GM12878 (cell line): ENCODE measurements around the gene OR1L6. TPM values are rescaled to one million over a fixed set of nuclear protein-coding genes. Genes with fewer than 3 reads are reported as not detected.

Source experiments
- ATAC-seq: fragments of 200-7000 bp; cut with Tn5 transposase; 3 replicates; pipeline ENCODE4 v1.9.1; 2020; ENCODE audit warnings: mild to moderate bottlenecking, moderate library complexity
- BruUV-seq: library from RNA; stranded (reverse); fragments of 400-500 nt; replicated peaks from 2 replicates; lab custom pipeline; 2021; lab: Mats Ljungman, UMichigan
- CTCF ChIA-PET: fragments of 300-600 bp; sonication (Branson Sonifier 250); formaldehyde crosslinking; extraction: SDS; loops from one replicate; lab custom pipeline; 2021; ENCODE audit warnings: inconsistent platforms; lab: Yijun Ruan, JAX
- POLR2A ChIA-PET: fragments of 350-600 bp; formaldehyde crosslinking; extraction: SDS; loops from one replicate; lab custom pipeline; 2021; ENCODE audit warnings: inconsistent platforms; lab: Charles Lee
- RAD21 ChIA-PET: fragments of 300-600 bp; sonication (Branson Sonifier 250); formaldehyde crosslinking; loops from one replicate; lab custom pipeline; 2023; ENCODE audit warnings: antibody characterized with exemption; ENCODE audit not compliant: unreplicated experiment; lab: Charles Lee
- SMC1A ChIA-PET: fragments of 300-600 bp; sonication (Branson Sonifier 250); formaldehyde crosslinking; loops from one replicate; lab custom pipeline; 2023; ENCODE audit not compliant: unreplicated experiment, uncharacterized antibody; lab: Charles Lee
- DNase-seq: peaks from one replicate; pipeline ENCODE4 v3.0.0-alpha.2; 2011; ENCODE audit warnings: low read depth, low spot score
- FAIRE-seq: peaks from 3 replicates; lab custom pipeline; 2011; peaks lifted over from hg19 to GRCh38; lab: Jason Lieb, UNC
- H2AFZ ChIP-seq: 2 replicates; pipeline ENCODE4 v1.6.0; 2011; ENCODE audit warnings: low read depth, low read length, control low read depth; ENCODE audit not compliant: control insufficient read depth
- H3K27ac ChIP-seq: 2 replicates; pipeline ENCODE4 v1.5.1; 2011; ENCODE audit warnings: control low read depth; ENCODE audit not compliant: control insufficient read depth, insufficient read depth
- H3K27me3 ChIP-seq, 2 experiments: replicated peaks in 1 of 2; 2 replicates each; pipeline versions ENCODE4 v1.6.0 to v1.6.1; 2011; ENCODE audit warnings: low read length in 1 of 2; ENCODE audit not compliant: control insufficient read depth in 2 of 2, insufficient read depth in 2 of 2
- H3K36me3 ChIP-seq, 2 experiments: 2 replicates each; pipeline ENCODE4 v1.5.1; 2011; ENCODE audit warnings: low read length in 1 of 2; ENCODE audit not compliant: control insufficient read depth in 2 of 2, insufficient read depth in 2 of 2
- H3K4me1 ChIP-seq: 2 replicates; pipeline ENCODE4 v1.6.1; 2011; ENCODE audit warnings: mild to moderate bottlenecking, low read length, moderate library complexity, mixed read lengths; ENCODE audit not compliant: control insufficient read depth, insufficient read depth
- H3K4me2 ChIP-seq: 2 replicates; pipeline ENCODE4 v1.6.0; 2011; ENCODE audit warnings: control low read depth; ENCODE audit not compliant: control insufficient read depth, insufficient read depth
- H3K4me3 ChIP-seq: fragments of 200-600 bp; sonication (generic); 2 replicates; pipeline ENCODE4 v1.5.1; 2016
- H3K79me2 ChIP-seq: 2 replicates; pipeline ENCODE4 v1.6.0; 2011; ENCODE audit warnings: low read length; ENCODE audit not compliant: control insufficient read depth, insufficient read depth
- H3K9ac ChIP-seq: 2 replicates; pipeline ENCODE4 v1.8.0; 2011; ENCODE audit warnings: low read length, control low read depth, mixed read lengths; ENCODE audit not compliant: control insufficient read depth, insufficient read depth
- H3K9me3 ChIP-seq: replicated peaks from 3 replicates; pipeline ENCODE4 v1.5.1; 2011; ENCODE audit warnings: mild to moderate bottlenecking, low read length; ENCODE audit not compliant: control insufficient read depth, insufficient read depth
- H4K20me1 ChIP-seq: 2 replicates; pipeline ENCODE4 v1.6.0; 2011; ENCODE audit not compliant: control insufficient read depth, insufficient read depth
- BACH1 ChIP-seq: fragments of 450-650 bp; IDR thresholded peaks from 2 replicates; pipeline ENCODE4 v1.6.1; 2017; ENCODE audit warnings: mild to moderate bottlenecking, borderline replicate concordance
- KDM1A ChIP-seq: fragments of 200-600 bp; sonication (generic); IDR thresholded peaks from 2 replicates; pipeline ENCODE4 v1.6.1; 2016; ENCODE audit warnings: borderline replicate concordance
- NR2C1 ChIP-seq: fragments of 450-650 bp; IDR thresholded peaks from 2 replicates; pipeline ENCODE4 v1.6.1; 2017; ENCODE audit warnings: antibody characterized with exemption, mild to moderate bottlenecking, moderate library complexity
- SMARCA5 ChIP-seq: fragments of 450-650 bp; IDR thresholded peaks from 2 replicates; pipeline ENCODE4 v1.6.1; 2017; ENCODE audit warnings: mild to moderate bottlenecking
- WGBS: methylation state at CpG from one replicate; pipeline ENCODE4 v1.1.6; 2016; ENCODE audit warnings: low lambda C conversion rate; ENCODE audit not compliant: insufficient replicate concordance, insufficient coverage; ENCODE audit errors: missing lambda C conversion rate; 5-methylcytosine and 5-hydroxymethylcytosine counted together
- in situ Hi-C: fragments of 300-500 bp; cut with MboI; formaldehyde crosslinking; loops from 9 replicates; pipeline ENCODE4 v1.14.3; 2018; ENCODE audit warnings: mixed read lengths
- intact Hi-C: fragments of 100-400 bp; cut with micrococcal nuclease; formaldehyde crosslinking; loops from one replicate; pipeline ENCODE4 v1.14.2; 2022; ENCODE audit not compliant: unreplicated experiment
- polyA plus RNA-seq, 11 experiments: library from polyadenylated mRNA; depleted of rRNA in 4 of 11; unstranded in 6 of 11; stranded (reverse) in 5 of 11; fragments of >200 nt; fragmentation: Nextera tagmentation in 4 of 11; fragmentation: Illumina TruSeq in 1 of 11; extraction: Ambion mirVana in 4 of 11; extraction: Trizol in 1 of 11; gene quantifications; 1 replicate in 1 of 11; 2 replicates in 10 of 11; pipeline versions ENCODE4 v1.2.1 to v1.2.3, GENCODE V29; 2011 to 2016; ENCODE audit warnings: inconsistent platforms in 2 of 11, missing spikeins in 2 of 11, low read depth in 1 of 11
- total RNA-seq, 4 experiments: library from RNA; depleted of rRNA in 3 of 4; stranded (reverse); fragments of >200 nt in 3 of 4; fragmentation: Illumina TruSeq in 1 of 4; extraction: Trizol in 1 of 4; gene quantifications; 2 replicates each; pipeline versions ENCODE4 v1.2.1 to v1.2.3, GENCODE V29; 2013 to 2021
- TF ChIP-seq, protein P1 (sequence below): fragments of 450-650 bp; formaldehyde crosslinking; IDR thresholded peaks from 2 replicates; pipeline ENCODE4 v1.4.0; 2022; ENCODE audit warnings: mild to moderate bottlenecking, moderate library complexity

OR1L6 gene
- total and polyA plus RNA-seq, 10 of the 15 experiments (the other 5 are each of a cell fraction or from before 2014, with no cell fraction given), result not detected

DNA sequence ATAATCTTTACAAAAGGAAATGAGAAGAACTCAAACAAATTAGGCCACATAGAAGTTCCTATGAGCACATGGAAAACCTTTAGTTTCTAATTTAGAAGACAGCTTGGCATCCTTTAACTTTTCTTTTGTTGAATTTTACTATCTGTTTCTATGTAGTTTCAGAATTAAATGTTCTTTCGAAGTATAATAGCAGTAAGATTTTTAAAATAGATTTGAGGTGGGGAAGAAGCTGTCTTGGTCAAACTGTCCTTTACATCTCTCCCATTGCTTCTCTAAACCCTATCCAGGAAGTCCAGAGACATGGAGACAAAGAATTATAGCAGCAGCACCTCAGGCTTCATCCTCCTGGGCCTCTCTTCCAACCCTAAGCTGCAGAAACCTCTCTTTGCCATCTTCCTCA is 18.4 kb upstream of the OR1L6 start, which contains the start of gene OR1L4:
Gene OR1L4 (plus strand): TSS at position 301 of the 400 bp plus-strand sequence. CDS start 0 bp downstream, at position 301.
- peaks cover 2% of the 10 kb centered on the region; the same call in 2 of the 3 replicates for H3K9me3 ChIP-seq
- SMC1A ChIA-PET, result no interaction called here

More for the DNA sequence above, 18.4 kb upstream of the OR1L6 start, which contains the start of gene OR1L4:
- no peaks in the 10 kb centered on the region for H3K4me1 ChIP-seq
- ATAC-seq (no peak), DNase-seq (no peak), FAIRE-seq (no peak)
- TF ChIP-seq KDM1A (no peak), BACH1 (no peak), SMARCA5 (no peak), NR2C1 (no peak)
- TF ChIP-seq, protein P1, sequence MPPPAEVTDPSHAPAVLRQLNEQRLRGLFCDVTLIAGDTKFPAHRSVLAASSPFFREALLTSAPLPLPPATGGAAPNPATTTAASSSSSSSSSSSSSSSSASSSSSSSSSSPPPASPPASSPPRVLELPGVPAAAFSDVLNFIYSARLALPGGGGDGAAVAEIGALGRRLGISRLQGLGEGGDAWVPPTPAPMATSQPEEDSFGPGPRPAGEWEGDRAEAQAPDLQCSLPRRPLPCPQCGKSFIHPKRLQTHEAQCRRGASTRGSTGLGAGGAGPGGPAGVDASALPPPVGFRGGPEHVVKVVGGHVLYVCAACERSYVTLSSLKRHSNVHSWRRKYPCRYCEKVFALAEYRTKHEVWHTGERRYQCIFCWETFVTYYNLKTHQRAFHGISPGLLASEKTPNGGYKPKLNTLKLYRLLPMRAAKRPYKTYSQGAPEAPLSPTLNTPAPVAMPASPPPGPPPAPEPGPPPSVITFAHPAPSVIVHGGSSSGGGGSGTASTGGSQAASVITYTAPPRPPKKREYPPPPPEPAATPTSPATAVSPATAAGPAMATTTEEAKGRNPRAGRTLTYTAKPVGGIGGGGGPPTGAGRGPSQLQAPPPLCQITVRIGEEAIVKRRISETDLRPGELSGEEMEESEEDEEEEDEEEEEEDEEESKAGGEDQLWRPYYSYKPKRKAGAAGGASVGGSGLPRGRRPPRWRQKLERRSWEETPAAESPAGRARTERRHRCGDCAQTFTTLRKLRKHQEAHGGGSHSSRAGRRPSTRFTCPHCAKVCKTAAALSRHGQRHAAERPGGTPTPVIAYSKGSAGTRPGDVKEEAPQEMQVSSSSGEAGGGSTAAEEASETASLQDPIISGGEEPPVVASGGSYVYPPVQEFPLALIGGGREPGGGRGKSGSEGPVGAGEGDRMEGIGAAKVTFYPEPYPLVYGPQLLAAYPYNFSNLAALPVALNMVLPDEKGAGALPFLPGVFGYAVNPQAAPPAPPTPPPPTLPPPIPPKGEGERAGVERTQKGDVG, result no peak
- no peak within 1 kb of the TSS for H3K4me2 ChIP-seq
- POLR2A ChIA-PET, result no interaction called here
- CTCF ChIA-PET, result no interaction called here
- H4K20me1 ChIP-seq, result no peaks in the 10 kb centered on the region
- no peaks in the 10 kb centered on the region for H3K79me2 ChIP-seq
- BruUV-seq, result no TSS peak
- WGBS, result 0% methylated on average over 1 of the region's 1 CpG
- intact Hi-C loops (no loop called here), in situ Hi-C loops (no loop called here)
- RAD21 ChIA-PET, result no interaction called here
- H3K4me3 ChIP-seq, result no peak within 1 kb of the TSS
- no peaks in the 10 kb centered on the region for H3K27me3 ChIP-seq
- no peak within 1 kb of the TSS for H2AFZ ChIP-seq
- no peak within 1 kb of the TSS for H3K9ac ChIP-seq
- H3K27ac ChIP-seq, result no peak within 1 kb of the TSS
- H3K36me3 ChIP-seq, result no peaks in the 10 kb centered on the region
